Glomerular visceral epithelial cell (primary cell): Measurements from ENCODE around the gene EEFSEC.

Experiments used
- DNase-seq: peaks from one replicate; pipeline ENCODE4 v3.0.0-alpha.2; 2016; ENCODE audit errors: extremely low spot score

EEFSEC gene

GRCh38 chr3:128412180-128413002, 259.1 kb downstream of the EEFSEC start:
- no peak for DNase-seq

- no peak for DNase-seq
Observed at GRCh38 chr3:128413003-128413370, 259.7 kb downstream of the EEFSEC start.

GRCh38 chr3:128413413-128414205, 260.3 kb downstream of the EEFSEC start:
- DNase-seq = no peak

GRCh38 chr3:128415200-128415772, 262.0 kb downstream of the EEFSEC start:
- DNase-seq = no peak

- DNase-seq = no peak
Observed at GRCh38 chr3:128415773-128416577, 262.7 kb downstream of the EEFSEC start.

GRCh38 chr3:128416578-128417211, 263.4 kb downstream of the EEFSEC start:
- DNase-seq = peak; percentile 85

- no peak for DNase-seq
Observed at GRCh38 chr3:128418900-128419299, 265.6 kb downstream of the EEFSEC start.

- no peak for DNase-seq
Observed at GRCh38 chr3:128419311-128419710, 266.0 kb downstream of the EEFSEC start.

- no peak for DNase-seq
Observed at GRCh38 chr3:128420289-128420688, 267.0 kb downstream of the EEFSEC start.

- DNase-seq = no peak
Observed at GRCh38 chr3:128420720-128421438, 267.6 kb downstream of the EEFSEC start.

GRCh38 chr3:128421439-128421836, 268.2 kb downstream of the EEFSEC start:
- no peak for DNase-seq

GRCh38 chr3:128421966-128422365, 268.7 kb downstream of the EEFSEC start:
- DNase-seq = no peak

- DNase-seq = no peak
Observed at GRCh38 chr3:128422762-128423524, 269.7 kb downstream of the EEFSEC start.

- DNase-seq = no peak
Observed at GRCh38 chr3:128423525-128424147, 270.4 kb downstream of the EEFSEC start.

- DNase-seq = no peak
Observed at GRCh38 chr3:128424508-128425069, 271.3 kb downstream of the EEFSEC start.

GRCh38 chr3:128425142-128425845, 272.0 kb downstream of the EEFSEC start:
- no peak for DNase-seq

GRCh38 chr3:128425846-128426127, 272.5 kb downstream of the EEFSEC start:
- DNase-seq = no peak

GRCh38 chr3:128426128-128426921, 273.0 kb downstream of the EEFSEC start:
- peak; percentile 40 for DNase-seq
